Activated CD4-positive, CD25-positive, alpha-beta regulatory T cell treated with anti-CD3 and anti-CD28 coated beads, Interleukin-2, amount 50 U/mL, for 72 hours (primary cell): ENCODE data around the gene EFCAB10.
"Not testable (repeated sequence)": the region's sequence is repeated elsewhere in the genome, so short reads cannot be mapped to it uniquely, and the experiment has no call there.

Source experiments
- DNase-seq: peaks from one replicate; pipeline ENCODE4 v3.0.0; 2021

EFCAB10 gene

DNA sequence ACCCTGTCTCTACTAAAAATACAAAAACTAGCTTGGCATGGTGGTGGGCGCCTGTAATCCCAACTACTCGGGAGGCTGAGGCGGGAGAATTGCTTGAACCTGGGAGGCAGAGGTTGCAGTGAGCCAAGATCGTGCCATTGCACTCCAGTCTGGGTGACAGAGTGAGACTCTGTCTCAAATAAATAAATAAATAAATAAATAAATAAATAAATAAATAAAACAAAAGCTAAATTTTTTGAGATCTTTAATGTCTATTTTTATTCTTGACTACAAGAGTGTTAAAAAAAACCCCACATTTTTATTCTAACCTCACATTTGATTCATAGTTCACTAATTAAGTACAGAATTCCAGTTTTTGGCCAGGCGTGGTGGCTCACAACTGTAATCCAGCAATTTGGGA is 53.6 kb downstream of the EFCAB10 start:
- DNase-seq, result not testable (repeated sequence)

DNA sequence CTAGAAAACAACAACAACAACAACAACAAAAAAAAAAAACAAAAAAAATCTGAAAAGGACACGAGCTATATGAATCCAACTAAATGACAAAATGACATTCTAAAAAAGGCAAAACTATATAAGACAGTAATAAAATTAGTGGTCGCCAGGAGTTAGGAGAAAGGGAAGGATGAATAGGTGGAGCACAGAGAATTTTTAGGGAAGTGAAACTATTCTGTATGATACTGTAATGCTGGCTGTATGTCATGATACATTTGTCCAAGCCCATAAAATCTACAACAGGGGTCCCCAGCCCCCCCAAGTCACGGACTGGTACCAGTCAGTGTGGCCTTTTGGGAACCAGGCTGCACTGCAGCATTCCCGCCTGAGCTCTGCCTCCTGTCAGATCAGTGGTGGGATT is 56.5 kb downstream of the EFCAB10 start:
- no peak for DNase-seq

DNA sequence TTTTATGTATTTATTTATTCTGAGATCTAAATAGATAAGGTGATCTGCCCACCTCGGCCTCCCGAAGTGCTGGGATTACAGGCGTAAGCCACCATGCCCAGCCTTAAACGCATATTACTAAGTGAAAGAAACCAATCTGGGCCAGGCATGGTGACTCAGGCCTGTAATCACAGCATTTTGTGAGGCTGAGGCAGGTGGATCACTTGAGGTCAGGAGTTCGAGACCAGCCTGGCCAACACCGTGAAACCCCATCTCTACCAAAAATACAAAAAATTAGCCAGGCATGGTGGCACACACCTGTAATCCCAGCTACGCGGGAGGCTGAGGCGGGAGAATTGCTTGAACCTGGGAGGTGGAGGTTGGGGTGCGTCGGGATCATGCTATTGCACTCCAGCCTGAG is 56.9 kb downstream of the EFCAB10 start:
- DNase-seq, result not testable (repeated sequence)

DNA sequence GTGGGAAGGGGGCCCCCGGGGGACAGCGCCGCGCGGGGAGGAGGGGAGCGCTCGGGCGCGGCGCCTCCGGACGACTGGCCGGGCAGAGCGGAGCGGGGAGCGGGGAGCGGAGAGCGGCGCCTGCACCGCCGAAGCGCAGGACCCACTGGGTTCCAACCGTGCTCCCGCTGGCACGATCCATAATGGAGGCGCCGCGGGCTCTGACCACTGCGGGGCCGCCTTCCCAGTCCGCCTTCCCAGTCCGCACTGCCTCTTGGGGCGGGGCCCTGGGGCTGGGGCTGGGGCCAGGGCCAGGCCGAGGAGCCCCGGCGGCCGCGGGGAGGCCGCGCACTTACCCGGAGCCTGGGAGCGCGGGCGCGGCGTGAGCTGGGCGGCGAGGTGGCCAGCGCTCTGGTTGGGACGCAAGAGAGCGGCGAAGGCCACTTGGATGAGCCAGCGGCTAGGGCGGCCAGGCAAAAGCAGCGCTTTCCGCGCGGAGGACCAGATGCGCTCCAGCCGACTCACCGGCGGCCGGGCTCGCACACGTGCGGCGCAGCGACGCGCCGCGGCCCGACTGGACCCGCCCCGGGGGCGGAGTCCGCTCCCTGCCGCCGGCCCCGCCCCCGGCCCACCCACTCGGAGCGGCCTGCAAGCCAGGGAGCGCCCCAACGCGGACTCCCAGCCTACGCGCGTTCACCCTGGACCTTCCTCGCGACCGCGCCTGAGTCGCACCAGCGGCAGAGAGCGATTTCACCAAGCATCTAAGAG is 59.4 kb downstream of the EFCAB10 start, which contains the start of gene PUS7:
Gene PUS7, minus strand, starts transcription at position 555 of the 747 bp plus-strand sequence. CDS start 13,759 bp downstream, outside the sequence.
- peak; percentile 76 for DNase-seq

DNA sequence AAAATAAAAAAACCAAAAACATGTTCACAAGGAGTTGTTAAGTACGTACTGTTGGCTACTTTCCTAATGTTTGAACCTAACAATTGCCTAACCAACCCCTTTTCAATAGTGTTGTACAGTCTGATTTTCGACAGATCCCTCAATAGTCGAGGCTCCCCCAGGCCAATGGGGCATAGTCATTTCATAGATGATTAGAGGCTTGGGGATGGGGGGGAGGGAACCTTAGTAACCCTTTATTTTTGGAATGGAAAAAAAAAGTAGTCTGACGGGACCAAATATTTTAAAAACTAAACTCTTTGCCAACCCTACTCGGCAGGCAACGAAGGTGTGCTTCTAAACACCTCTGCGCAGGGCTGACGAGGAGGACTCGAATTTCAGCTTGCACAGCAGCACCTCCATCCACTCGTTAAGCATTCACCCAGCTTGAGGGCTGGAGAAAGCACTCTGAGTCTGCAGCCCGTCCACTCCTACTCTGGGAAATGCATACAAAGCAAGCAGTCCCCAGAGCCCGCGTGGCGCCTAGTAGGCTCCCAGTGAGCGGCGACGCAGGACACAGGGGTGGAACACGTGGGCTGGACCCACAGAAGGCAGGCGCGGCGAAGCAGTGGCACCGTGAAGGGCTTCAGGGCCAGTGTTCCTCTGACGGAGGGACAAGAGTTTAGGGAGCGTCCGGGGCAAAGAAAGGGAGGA is 60.1 kb downstream of the EFCAB10 start:
- peak; percentile 57 for DNase-seq

DNA sequence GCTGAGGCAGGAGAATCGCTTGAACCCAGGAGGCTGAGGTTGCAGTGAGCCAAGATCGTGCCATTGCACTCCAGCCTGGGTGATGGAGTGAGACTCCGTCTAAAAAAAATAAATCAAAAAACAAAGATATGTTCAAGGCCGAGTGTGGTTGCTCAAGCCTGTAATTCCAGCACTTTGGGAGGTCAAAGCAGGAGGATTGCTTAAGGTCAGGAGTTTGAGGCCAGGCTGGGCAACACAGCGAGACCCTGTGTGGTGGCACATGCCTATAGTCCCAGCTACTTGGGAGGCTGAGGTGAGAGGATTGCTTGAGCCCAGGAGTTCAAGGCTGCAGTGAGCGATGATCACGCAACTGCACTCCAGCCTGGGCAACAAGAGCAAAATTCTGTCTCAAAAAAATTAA is 60.7 kb downstream of the EFCAB10 start:
- DNase-seq, result not testable (repeated sequence)

DNA sequence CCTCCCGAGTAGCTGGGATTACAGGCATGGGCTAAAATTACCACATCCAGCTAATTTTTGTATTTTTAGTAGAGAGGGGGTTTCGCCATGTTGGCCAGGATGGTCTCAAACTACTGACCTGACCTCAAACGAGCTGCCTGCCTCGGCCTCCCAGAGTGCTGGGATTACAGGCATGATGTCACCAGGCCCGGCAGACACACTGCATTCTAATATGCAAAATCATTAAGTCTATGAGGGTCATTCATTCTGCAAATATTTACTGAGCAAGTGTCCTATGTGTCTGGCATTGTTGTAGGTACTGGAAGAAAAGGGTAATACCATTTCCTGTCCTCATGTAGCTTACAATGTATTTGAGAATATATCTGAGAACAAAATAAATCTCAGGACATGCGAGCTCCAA is 61.9 kb downstream of the EFCAB10 start:
- DNase-seq, result no peak

DNA sequence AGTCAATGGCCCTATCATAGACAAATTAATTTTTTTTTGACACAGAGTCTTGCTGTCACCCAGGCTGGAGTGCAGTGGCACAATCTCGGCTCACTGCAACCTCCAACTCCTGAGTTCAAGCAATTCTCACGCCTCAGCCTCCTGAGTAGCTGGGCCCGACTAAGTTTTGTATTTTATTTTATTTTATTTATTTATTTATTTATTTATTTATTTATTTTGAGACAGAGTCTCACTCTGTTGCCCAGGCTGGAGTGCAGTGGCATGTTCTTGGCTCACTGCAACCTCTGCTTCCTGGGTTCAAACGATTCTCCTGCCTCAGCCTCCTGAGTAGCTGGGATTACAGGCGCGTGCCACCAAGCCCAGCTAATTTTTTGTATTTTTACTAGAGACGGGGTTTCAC is 65.7 kb downstream of the EFCAB10 start:
- DNase-seq, result not testable (repeated sequence)
